GM03348 (cell line): ENCODE data around the gene DNAH11.
"Not testable (repeated sequence)": the region's sequence is repeated elsewhere in the genome, so short reads cannot be mapped to it uniquely, and the experiment has no call there.

Experiments
- DNase-seq: peaks from one replicate; pipeline ENCODE4 v3.0.0; 2012; ENCODE audit warnings: low spot score

The DNAH11 gene, protein sequence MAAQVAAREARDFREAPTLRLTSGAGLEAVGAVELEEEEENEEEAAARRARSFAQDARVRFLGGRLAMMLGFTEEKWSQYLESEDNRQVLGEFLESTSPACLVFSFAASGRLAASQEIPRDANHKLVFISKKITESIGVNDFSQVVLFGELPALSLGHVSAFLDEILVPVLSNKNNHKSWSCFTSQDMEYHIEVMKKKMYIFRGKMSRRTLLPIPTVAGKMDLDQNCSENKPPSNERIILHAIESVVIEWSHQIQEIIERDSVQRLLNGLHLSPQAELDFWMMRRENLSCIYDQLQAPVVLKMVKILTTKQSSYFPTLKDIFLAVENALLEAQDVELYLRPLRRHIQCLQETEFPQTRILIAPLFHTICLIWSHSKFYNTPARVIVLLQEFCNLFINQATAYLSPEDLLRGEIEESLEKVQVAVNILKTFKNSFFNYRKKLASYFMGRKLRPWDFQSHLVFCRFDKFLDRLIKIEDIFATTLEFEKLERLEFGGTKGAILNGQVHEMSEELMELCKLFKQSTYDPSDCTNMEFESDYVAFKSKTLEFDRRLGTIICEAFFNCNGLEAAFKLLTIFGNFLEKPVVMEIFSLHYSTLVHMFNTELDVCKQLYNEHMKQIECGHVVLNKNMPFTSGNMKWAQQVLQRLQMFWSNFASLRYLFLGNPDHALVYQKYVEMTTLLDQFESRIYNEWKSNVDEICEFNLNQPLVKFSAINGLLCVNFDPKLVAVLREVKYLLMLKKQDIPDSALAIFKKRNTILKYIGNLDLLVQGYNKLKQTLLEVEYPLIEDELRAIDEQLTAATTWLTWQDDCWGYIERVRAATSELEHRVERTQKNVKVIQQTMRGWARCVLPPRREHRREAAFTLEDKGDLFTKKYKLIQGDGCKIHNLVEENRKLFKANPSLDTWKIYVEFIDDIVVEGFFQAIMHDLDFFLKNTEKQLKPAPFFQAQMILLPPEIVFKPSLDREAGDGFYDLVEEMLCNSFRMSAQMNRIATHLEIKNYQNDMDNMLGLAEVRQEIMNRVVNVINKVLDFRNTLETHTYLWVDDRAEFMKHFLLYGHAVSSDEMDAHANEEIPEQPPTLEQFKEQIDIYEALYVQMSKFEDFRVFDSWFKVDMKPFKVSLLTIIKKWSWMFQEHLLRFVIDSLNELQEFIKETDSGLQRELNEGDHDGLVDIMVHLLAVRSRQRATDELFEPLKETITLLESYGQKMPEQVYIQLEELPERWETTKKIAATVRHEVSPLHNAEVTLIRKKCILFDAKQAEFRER (N-terminal part only)

DNA sequence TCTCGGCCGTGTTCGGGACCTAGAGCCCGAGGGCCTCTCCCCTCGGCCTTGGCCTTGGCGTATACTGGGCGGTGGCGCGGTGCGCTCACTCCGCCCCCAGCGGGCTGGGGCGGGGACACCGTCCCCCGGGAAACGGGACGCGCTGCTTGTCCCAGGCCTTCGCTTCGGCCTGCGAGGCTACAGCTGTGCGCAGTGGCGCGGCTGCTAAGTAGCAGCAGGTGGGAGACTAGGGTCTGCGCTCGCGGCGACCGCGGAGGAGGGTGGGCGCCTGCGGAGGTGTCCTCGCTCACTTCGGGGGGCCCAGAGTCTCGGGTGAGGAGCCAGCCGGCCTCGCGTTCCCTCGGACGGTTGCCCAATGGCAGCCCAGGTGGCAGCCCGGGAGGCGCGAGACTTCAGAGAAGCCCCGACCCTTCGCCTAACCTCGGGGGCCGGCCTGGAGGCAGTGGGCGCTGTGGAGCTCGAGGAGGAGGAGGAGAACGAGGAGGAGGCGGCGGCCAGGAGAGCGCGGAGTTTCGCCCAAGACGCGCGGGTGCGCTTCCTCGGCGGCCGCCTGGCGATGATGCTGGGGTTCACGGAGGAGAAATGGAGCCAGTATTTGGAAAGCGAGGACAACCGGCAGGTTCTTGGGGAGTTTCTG lies at the start of gene DNAH11:
TSS of gene DNAH11 (plus strand) at position 149 of the 637 bp plus-strand sequence. CDS start at position 356, 207 bp downstream.
- DNase-seq, result peak; percentile 45

DNA sequence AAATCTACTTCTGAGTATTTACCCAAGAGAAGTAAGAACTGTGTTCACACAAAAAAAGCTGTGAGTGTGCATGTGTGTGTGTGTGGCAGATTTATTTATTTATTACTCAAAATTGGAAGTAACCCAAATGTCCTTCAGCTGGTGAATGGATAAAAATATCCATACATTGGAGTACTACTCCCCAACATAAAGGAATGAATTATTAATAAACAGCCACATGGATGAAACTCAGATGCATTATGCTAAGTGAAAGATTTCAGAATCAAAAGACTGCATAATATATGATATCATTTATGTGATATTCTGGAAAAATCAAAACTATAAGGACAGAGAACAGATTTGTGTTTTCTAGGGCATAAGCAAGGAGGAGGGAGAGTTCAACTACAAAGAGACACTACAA lies 47.1 kb upstream of the DNAH11 start:
- DNase-seq, result no peak

DNA sequence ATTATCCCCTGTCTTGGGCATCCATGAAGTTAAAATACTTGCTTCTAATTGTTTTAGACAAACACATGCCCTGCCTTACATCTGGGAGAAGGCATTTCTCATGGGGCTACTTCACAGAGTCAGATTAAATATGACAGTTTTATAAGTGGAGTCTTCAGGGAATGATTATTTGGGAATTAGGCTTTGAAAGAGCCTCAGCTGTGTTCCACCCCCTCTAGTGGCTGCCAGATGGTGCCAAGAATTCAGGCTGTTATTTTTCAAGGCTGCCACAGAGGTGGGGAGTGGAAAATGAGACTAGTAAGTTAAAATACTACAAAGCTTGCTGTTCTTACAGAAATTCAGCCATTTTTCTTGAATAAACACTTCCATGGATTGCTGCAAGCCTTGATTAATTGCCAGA lies 45.8 kb upstream of the DNAH11 start:
- peak; percentile 9 for DNase-seq

DNA sequence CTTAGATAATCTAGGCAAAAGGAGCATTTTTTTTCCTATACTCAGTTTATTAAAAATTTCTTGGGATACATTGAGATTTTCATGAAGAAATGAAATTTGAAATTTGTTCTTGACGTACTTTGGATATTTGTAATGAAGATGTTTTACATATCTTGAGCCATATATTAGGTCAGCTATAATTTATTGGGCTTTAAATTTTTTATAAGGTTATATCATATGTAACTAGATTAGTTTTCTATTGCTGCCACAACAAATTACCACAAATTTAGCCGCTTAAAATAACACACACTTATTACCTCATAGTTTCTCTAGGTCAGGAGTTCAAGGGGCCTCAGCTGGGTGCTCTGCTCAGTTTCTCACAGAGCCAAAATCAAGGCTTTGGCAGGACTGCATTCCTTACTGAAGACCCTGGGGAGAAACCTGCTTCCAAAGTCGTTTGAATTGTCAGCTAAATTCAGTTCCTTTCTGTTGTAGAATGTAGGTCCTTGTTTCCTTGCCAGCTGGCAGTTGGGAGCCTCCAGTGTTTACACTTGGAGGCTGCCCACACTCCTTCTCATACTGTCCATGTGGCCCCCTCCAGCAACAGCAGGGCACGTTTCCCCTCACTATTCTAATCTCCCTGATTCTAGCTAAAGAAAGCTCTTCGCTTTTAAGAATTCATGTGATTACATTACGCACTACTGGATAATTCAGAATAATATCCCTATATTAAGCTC lies 42.6 kb upstream of the DNAH11 start:
- DNase-seq, result no peak

DNA sequence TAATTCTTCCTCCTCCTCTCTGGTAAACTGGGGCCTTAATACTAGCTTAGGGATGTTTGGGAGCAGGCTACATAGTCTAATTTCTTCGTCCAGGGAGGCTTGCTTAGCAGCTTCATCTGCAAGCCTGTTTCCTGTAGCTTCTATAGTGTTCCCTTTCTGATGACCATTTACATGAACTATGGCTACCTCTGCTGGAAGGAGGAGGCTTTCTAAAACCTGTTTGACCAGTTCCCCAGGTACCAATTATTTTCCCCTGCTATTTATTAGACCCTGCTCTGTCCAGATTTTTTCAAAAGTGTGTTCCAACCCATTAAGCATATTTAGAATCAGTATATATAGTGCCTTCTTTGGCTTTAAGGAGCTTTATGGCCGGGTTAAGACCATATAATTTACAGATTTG lies 38.8 kb upstream of the DNAH11 start:
- no peak for DNase-seq

DNA sequence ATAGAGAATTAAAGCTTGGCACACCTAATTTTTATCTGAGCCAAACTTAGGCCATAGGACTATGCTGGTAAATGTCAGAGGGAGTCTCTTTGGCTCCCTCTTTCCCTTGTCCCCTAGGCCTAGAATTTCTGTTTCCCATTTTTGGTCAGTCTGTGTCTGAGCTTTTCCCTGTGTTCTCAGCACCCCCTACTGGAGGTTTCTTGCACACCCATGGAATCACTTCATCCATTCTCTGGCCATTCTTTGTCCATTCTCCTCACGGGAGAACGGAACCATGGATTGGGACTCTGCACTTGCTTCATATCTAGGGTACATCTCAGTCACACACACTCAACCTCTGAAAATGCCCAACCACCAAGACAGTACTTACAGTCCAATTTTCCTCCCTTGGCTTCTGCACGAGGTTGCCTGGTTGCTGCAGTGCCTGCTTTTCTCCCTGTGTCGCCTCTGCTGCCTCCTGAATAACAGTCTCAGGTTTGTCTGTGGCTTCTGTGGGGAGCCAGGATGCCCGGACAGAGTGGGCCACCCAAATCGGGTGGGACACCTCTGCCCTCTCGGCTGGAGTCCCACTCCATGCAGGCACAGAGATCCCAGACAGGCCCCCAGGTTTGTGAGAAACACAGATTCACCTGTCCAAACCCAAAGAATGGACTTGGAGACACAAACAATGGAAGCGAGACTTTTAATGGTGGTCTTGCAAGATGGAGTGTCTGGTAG lies 35.1 kb upstream of the DNAH11 start:
- DNase-seq, result peak; percentile 54

DNA sequence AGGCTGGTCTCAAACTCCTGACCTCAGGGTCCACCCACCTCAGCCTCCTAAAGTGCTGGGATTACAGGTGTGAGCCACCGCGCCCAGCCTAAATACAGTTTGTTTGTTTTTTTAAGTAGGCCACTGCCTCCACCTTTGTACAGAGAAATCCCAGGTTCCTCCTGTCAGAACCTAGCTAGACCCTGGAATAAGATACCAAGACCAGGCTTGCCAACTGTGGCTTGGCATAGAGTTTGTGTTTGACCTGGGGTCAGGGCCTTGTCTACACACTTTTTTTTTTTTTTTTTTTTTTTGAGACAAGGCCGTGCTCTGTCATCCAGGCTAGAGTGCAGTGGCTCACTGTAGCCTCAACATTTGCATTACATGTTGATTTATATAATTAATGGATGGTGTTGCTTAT lies 34.3 kb upstream of the DNAH11 start:
- DNase-seq, result no peak

DNA sequence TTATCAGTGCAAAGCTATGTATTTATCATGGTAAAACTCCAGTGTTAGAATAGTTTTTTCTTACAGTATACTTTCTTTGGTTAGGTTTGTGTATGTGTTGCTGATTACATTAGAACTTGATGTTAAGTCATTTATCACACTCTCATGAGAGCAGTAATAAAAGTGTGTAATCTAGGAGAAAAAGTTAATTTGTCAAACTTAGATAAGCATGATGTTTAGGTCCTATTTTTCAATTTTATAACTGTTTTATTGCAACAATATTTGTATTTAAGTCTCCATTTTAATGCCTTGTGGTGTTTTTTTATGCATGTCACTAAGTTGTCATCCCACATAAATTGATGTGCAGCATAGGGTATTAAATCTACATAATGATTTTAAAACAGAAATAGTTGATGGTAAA lies 28.8 kb upstream of the DNAH11 start:
- no peak for DNase-seq

DNA sequence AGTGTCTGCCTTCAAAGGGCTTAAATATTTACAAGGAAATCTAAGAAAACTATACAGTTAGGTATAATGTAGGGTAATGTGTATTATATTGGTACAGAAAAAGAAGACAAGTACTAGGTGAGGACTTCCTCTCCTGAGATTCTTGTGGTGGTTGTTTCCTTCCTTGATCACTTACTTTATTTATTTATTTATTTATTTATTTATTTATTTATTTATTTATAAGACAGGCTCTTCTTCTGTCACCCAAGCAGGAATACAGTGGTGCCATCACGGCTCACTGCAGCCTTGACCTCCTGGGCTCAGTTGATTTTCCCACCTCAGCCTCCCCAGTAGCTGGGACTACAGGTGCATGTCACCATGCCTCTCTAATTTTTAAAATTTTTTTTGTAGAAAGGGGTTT lies 18.2 kb upstream of the DNAH11 start:
- no peak for DNase-seq

DNA sequence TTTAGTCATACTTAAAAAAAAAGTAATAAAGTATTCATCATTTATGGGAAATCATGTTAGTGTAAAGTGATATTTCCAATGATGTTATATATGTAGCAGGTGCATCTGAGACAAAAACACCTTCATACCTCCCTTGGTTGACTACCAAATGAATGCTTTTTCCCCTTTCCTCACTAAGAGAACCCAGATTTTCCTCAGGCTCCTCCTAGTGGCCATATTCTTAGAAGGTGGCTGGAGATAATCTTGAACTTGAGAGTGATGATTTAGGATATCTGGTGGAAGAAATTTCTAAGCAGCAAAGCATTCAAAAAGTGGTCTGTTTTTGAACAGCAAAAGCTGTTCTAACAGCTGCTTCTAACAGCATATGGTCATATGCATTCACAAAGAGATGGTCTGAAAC lies 16.8 kb upstream of the DNAH11 start:
- peak; percentile 14 for DNase-seq

DNA sequence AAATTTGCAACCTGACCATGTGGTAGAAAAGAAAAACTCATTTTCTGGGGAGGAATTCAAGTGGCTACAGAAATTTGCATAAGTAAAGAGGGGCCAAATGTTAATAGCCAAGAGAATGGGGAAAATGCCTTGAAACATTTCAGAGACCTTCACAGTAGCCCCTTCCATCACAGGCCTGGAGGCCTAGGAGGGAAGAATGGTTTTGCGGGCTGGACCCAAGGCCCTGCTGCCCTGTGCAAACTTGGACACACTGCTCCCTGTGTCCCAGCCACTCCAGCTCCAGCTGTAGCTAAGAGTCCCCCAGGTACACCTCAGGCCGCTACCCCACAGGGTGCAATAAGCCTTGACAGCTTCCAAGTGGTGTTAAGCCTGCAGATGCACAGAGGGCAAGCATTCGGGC lies 16.4 kb upstream of the DNAH11 start:
- no peak for DNase-seq

DNA sequence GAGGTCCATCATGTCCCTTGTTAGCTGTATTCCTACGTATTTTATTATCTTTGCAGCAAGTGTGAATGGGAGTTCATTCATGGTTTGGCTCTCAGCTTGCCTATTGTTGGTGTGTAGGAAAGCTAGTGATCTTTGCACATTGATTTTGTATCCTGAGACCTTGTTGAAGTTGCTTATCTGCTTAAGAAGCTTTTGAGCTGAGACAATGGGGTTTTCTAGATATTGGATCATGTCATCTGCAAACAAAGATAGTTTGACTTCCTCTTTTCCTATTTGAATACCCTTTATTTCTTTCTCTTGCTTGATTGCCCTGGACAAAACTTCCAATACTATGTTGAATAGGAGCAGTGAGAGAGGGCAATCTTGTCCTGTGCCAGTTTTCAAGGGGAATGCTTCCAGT lies 10.4 kb upstream of the DNAH11 start:
- not testable (repeated sequence) for DNase-seq

DNA sequence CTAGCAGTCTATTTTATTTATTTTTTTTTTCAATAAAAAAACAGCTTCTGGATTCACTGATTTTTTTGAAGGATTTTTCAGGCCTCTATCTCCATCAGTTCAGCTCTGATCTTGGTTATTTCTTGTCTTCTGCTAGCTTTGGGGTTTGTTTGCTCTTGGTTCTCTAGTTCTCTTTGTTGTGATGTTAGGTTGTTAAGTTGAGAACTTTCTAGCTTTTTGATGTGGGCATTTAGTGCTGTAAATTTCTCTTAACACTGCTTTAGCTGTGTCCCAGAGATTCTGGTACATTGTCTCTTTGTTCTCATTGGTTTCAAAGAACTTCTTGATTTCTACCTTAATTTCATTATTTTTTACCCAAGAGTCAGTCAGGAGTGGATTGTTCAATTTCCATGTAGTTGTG lies 9.2 kb upstream of the DNAH11 start:
- not testable (repeated sequence) for DNase-seq

DNA sequence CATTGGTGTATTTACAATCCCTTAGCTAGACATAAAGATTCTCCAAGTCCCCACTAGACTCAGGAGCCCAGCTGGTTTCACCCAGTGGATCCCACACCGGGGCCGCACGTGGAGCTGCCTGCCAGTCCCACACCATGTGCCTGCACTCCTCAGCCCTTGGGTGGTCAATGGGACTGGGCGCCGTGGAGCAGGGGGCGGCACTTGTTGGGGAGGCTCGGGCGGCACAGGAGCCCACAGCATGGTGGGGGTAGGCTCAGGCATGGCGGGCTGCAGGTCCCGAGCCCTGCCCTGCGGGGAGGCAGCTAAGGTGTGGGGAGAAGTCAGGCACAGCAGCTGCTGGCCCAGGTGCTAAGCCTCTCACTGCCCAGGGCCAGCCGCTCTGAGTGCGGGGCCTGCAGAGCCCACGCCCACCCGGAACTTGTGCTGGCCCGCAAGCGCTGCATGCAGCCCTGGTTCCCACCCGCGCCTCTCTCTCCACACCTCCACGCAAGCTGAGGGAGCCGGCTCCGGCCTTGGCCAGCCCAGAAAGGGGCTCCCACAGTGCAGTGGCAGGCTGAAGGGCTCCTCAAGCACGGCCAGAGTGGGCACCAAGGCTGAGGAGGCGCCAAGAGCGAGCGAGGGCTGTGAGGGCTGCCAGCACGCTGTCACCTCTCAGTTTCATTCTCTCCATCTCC lies 6.3 kb upstream of the DNAH11 start:
- not testable (repeated sequence) for DNase-seq

DNA sequence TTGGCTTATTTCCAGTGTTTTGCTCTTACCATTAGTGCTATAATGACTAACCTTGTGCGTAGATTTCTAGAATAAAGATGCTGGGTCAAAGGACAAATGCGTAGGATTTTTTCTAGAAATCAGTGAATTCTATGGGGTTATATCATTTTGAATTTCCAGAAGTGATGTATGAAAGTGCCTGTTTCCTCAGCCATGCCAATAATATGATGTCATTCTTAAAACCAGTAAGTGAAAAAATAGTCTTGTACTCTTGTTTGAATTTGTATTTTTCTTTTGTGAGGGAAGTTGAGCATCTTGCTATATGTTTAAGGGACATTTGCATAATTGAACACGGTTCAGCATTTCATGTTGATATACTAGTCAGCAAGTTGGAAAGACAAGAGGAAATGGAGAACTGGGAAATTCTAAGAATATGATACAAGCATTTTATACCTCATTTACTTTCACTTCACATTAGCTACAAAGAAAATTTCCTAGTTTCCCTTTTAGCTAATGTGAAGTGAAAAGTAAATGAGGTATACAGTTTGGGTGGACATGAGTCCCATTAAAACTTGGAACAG lies 3.8 kb upstream of the DNAH11 start:
- DNase-seq, result no peak

DNA sequence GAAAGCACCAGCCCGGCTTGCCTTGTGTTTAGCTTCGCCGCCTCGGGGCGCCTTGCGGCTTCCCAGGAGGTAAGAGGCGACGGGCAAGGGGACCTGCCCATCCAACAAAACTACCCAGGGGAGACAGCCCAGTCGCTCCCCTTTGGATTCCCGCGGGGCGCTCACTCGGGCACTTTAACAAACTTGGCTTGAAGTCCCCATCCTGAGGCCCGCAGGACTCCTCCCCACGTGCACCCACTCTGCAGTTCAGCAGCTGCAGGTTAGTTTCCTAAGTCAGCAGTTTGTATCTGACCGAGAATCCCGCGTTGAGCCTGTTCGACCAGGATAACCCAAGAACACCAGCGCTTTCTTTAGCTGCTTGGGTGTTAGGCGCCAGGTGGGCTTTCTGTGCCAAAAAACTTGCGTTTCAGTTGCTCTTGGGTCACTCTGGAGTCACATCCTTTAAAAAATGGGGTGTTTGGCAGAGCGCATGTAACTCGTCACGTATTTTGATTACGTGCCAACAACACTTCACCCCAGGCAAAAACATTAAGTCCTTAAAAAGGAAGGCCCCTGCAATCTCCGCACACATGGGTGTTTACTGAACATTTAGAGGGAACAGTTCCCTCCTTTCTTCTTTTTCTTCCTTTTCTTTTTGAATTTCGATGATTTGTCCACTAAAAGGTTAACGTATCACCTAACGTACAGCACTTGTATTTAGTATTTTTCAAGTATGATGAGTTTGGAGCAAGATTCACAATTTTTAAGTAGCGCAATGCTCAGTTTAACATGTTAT lies 876 bp downstream of the DNAH11 start:
- DNase-seq, result no peak

DNA sequence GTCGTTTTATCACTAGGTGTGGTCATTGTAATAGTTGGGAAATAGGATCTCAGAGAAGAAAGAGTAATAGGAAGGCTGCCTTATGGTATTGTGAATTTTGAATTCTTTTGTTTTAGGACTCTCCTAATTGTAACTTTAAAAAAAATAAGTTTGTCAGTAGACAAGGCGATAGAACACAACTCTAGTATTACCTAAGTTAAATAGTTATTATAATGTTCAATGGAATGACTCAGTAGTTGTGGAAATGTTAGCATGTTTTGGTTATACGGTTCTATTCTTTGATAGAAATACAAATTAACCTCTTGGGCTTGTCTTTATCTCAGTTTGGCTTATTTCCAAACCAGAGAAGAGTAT lies 1.4 kb downstream of the DNAH11 start:
- no peak for DNase-seq

DNA sequence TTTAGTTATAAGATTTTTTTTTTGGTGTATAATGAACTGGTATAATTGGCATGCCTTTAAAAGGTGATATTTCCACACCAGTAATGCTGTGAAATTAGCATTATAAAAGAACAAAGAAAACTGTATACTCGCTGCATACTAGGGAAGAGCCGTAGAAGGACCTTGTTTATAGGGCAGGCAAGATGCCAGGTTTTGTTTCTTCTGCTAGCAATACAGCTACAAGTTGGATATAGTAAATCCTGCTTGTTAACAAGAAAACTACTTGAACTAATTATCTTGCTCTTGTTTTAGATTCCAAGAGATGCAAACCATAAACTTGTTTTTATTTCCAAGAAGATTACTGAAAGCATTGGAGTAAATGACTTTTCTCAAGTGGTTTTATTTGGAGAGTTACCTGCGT lies 1.9 kb downstream of the DNAH11 start:
- no peak for DNase-seq

DNA sequence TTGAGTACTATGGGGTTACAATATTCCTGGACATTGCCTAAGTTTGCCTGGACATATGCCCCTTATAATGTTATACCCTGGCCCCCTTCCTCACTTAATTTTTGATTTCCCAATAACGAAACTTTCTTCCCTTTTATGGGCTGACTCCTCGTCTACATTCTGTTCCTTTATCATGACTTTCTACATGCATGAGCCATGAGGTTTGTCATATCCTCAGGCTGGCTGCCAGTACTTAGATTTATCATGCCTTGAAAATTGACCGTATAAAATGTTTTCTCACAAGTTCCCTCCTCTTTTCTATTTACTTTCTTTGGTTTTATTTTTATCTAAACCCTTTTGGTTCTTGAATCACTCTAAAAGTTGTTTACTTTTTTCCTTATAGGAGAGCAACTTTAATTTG lies 4.7 kb downstream of the DNAH11 start:
- DNase-seq, result no peak
